ENCODE data around the gene PWP1.

The PWP1 gene

GRCh38 chr12:107685360-107686248 lies at the start of gene PWP1:
TSS of gene PWP1 (plus strand) at chr12:107685799. CDS start at chr12:107685900, 101 bp downstream.
- peak; percentile 95 to 96 for DNase-seq

GRCh38 chr12:107641154-107641553 lies 44.4 kb upstream of the PWP1 start:
- no peak for DNase-seq

- no peak for DNase-seq
Measured at GRCh38 chr12:107642240-107642639, 43.4 kb upstream of the PWP1 start.

GRCh38 chr12:107645630-107646333 lies 39.8 kb upstream of the PWP1 start:
- no peak for DNase-seq

GRCh38 chr12:107646436-107646835 lies 39.2 kb upstream of the PWP1 start:
- DNase-seq = no peak

GRCh38 chr12:107649661-107650061 lies 35.9 kb upstream of the PWP1 start:
- DNase-seq = no peak

- DNase-seq = no peak
Measured at GRCh38 chr12:107650977-107651376, 34.6 kb upstream of the PWP1 start.

GRCh38 chr12:107651571-107652449 lies 33.8 kb upstream of the PWP1 start:
- DNase-seq = no peak

GRCh38 chr12:107653519-107653918 lies 32.1 kb upstream of the PWP1 start:
- no peak for DNase-seq

GRCh38 chr12:107654873-107655272 lies 30.7 kb upstream of the PWP1 start:
- DNase-seq = no peak

GRCh38 chr12:107655281-107656065 lies 30.1 kb upstream of the PWP1 start:
- no peak for DNase-seq

- DNase-seq = no peak
Measured at GRCh38 chr12:107656302-107656701, 29.3 kb upstream of the PWP1 start.

- DNase-seq = no peak
Measured at GRCh38 chr12:107657133-107657532, 28.5 kb upstream of the PWP1 start.

- no peak for DNase-seq
Measured at GRCh38 chr12:107657621-107658020, 28.0 kb upstream of the PWP1 start.

- DNase-seq = peak in 1 of 2 donors; percentile 47
Measured at GRCh38 chr12:107660235-107660634, 25.4 kb upstream of the PWP1 start.

- DNase-seq = no peak
Measured at GRCh38 chr12:107660861-107661415, 24.7 kb upstream of the PWP1 start.

GRCh38 chr12:107661830-107662229 lies 23.8 kb upstream of the PWP1 start:
- DNase-seq = no peak

- DNase-seq = peak in 1 of 2 donors; percentile 11
Measured at GRCh38 chr12:107662484-107662883, 23.1 kb upstream of the PWP1 start.

- no peak for DNase-seq
Measured at GRCh38 chr12:107663277-107663676, 22.3 kb upstream of the PWP1 start.

GRCh38 chr12:107666009-107666408 lies 19.6 kb upstream of the PWP1 start:
- DNase-seq = no peak

- DNase-seq = no peak
Measured at GRCh38 chr12:107667464-107667863, 18.1 kb upstream of the PWP1 start.
